Right kidney (tissue), 9 donors: ENCODE measurements around the gene IL9R.
"Not testable (repeated sequence)": the region's sequence is repeated elsewhere in the genome, so short reads cannot be mapped to it uniquely, and the experiment has no call there.

Source experiments
- DNase-seq: peaks from one replicate; pipeline ENCODE4 v3.0.0-alpha.2; 2016
- long read RNA-seq, 8 donors: transcript quantifications; one replicate each; lab custom pipeline, GENCODE V29; 2026

IL9R gene
- long read RNA-seq, donor 1: 0 reads
- long read RNA-seq, donor 2: 0 reads
- long read RNA-seq, donor 3: 0 reads
- long read RNA-seq, donor 4: 0 reads
- long read RNA-seq, donor 5: 0 reads
- long read RNA-seq, donor 6: 0 reads
- long read RNA-seq, donor 7: 0 reads
- long read RNA-seq, donor 8: 0 reads

GRCh38 chrX:155997436-155997835, at the start of gene IL9R:
TSS of gene IL9R (plus strand) at chrX:155997696. CDS start at chrX:155997760, 64 bp downstream.
- no peak for DNase-seq

DNA sequence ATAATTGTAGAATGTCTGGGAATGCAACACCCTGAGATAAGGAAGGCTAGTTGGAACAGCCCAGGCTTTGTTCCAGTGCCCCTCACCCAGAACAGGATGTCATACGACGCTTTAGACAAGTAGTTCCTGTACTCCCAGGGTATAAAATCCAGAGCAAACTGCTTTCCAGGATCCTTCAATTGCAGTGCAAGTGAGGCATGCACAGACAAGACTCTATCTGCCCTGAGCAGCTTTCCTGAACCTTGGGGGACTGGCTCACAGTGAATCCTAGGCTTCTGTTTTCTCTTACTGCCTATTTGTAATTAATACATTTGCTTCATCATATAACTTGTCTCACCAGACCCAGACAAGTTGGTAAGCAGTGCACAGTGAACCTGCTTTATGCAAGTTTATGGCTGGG, 48.4 kb upstream of the IL9R start:
- DNase-seq: no peak

- DNase-seq: no peak
These were observed 46.2 kb upstream of the IL9R start for GRCh38 chrX:155951237-155951789.

- no peak for DNase-seq
These were observed 44.4 kb upstream of the IL9R start for GRCh38 chrX:155953055-155953454.

DNA sequence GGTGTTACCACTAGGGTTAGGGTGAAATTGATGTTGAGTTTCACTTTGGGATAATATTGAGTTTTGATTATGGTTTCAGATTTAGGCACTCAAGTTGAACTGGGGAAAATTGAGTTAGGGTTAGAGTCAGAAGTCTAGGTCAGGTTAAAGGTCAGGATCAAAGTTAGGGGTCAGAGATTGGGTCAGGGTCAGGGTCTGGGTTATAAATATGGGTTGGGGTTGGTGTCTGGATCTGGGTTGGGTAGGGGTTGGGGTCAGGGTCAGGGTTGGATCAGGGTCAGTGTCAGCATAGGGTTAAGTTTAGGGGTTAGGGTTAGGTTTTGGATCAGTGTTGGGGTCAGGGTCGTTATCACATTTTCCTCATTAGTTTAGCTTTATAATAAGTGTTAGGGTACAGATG, 42.7 kb upstream of the IL9R start:
- DNase-seq: no peak

DNA sequence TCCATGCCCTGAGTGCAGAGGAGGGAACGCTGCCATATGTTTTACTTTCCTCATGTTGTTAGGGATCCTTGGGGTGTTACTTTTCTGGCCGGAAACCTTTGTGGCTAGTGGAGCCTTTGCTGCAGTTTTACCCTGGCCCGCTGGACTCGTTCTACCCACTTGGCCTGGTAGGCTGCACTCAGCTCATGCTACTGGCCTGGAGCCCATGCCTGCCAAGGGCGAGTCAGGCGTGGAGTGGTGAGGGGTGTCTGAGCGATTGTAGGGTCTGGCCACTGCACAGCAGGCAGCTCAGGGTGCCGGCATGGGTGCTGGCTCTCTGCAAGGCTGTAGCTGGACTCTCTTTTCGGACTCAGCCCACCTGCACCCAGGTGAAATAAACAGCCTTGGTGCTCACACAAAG, 41.4 kb upstream of the IL9R start:
- no peak for DNase-seq

GRCh38 chrX:155956649-155957048, 40.8 kb upstream of the IL9R start:
- DNase-seq: no peak

DNA sequence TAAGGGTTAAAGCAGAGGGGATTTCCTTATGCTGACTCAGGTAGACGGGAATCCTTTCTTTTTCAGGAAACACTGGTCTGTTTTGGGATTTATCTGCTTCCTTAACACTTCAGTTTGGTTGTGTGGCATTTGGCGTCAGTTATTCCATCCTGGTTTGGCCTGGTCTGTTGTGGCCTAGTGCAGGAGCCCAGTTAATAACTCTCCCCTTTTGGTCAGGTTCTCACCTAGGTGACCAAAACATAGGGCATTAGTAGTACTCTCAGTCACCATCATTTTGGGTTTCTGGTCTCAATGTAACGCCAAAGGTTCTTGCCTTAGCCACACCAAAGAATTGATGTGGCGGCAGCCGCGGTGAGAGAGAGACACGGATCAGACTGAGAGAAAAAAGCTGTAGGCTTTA, 39.7 kb upstream of the IL9R start:
- no peak for DNase-seq

DNA sequence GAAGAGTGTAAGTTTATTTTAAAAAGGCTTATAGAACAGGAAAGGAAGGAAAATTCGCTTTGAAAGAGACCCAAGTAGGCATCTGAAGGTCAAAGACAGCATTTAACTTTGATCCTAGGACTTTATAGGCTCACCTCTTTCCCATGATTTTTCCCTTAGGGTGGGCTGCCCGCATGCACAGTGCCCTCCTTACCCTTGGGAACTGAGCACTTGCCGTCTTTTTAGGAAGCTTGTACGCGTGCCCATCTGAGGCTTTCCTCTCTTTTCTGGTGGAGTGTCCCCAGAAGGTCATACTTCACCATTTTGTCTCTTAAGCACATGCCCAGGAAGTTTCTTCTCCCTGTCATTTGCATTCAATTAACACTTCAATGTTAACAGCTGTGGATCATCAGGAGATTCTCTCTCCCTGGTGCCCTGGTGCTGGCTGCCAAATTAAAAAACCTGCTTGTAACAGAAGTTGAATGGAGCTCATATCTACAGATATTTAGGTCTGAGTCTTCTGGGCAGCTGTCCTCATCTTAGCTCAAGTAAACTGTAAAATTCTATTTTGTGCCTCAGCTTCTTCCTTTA, 38.4 kb upstream of the IL9R start:
- no peak for DNase-seq

GRCh38 chrX:155962906-155963305, 34.6 kb upstream of the IL9R start:
- no peak for DNase-seq

- no peak for DNase-seq
These were observed 30.6 kb upstream of the IL9R start for GRCh38 chrX:155966876-155967275.

DNA sequence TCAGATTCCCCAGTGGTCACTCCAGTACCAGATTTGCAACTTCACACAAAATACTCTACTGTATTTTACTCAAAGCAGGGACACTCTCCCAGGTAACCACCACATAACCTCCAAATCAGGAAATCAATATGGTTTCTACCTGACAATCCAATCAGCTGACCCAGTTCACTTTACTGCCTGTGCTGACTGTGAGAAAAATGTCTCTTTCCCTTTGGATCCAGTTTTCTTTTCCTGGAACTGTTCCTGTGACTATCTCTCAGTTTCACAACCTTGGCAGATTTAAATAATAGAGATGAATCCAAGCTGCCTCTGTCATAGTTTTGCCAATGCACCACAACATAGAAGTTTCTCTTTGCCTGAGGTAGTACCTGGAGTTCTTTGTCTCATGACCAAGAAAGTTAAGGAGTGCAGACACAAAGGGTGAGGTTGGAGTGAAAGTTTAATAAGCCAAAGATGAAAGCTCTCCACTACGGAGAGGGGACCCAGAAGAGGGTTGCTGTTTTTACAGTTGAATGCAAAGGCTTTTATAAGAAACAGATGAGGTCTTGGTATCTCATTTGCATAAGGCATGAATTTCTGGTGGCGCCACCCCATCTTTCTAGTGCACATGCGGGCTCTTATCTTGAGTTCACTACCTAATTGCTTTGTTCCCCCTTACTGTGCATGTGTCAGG, 29.7 kb upstream of the IL9R start:
- DNase-seq: no peak

GRCh38 chrX:155968326-155968661, 29.2 kb upstream of the IL9R start:
- no peak for DNase-seq

GRCh38 chrX:155968791-155969190, 28.7 kb upstream of the IL9R start:
- no peak for DNase-seq

GRCh38 chrX:155971658-155972057, 25.8 kb upstream of the IL9R start:
- not testable (repeated sequence) for DNase-seq

DNA sequence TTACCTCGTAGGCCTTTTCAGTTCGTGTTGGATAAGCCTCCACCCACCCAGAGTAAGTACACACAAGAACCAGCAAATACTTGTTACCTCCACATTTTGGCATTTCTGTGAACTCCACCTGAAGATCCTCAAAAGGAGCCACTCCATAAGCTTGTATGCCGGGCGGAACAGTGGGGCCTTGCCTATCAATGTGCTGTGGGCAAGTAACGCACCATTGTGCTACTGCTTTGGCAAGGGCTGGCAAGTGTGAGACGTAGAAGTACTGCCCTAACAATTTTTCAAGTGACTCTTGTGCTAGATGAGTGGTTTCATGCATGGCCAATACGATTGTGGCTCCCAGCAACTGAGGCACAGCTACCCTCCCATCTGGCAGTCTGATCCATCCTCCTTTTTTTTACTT, 25.3 kb upstream of the IL9R start:
- not testable (repeated sequence) for DNase-seq

DNA sequence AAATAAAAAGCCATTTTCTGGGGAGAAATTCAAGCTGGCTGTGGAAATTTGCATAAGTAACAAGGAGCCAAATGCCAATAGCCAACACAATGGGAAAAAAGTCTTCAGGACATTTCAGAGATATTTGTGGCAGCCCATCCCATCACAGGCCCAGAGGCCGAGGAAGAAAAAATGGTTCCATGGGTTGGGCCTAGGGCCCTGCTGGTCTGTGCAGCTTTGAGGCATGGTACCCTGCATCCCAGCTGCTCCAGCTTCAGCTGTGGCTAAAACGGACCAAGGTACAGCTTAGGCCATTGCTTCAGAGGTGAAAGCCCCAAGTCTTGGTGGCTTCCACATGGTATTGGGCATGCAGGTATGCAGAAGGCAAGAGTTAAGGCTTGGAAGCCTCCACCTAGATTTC, 14.2 kb upstream of the IL9R start:
- DNase-seq: no peak

GRCh38 chrX:155985208-155985607, 12.3 kb upstream of the IL9R start:
- no peak for DNase-seq

GRCh38 chrX:155986995-155987394, 10.5 kb upstream of the IL9R start:
- not testable (repeated sequence) for DNase-seq

- no peak for DNase-seq
These were observed 8.6 kb upstream of the IL9R start for GRCh38 chrX:155988859-155989258.

- DNase-seq: no peak
These were observed 4.1 kb upstream of the IL9R start for GRCh38 chrX:155993421-155993820.

- no peak for DNase-seq
These were observed 2.1 kb upstream of the IL9R start for GRCh38 chrX:155995321-155995875.

- no peak for DNase-seq
These were observed 620 bp downstream of the IL9R start for GRCh38 chrX:155998116-155998515.
